ENCODE results near the gene CNN2. TPM values are rescaled to one million over a fixed set of nuclear protein-coding genes. Genes with fewer than 3 reads are reported as not detected.

The CNN2 gene
- polyA plus RNA-seq, 4 donors: 161 to 205 (median 176) TPM

Other genes with a start within 250 kb of the CNN2 start
- 100 to 1,000 TPM; 365 to 458 (median 390) TPM for gene PTBP1, start 229.2 kb upstream of the CNN2 start, polyA plus RNA-seq (ENCODE audit: insufficient read length in 4 of 4)
- 10 to 100 TPM in 3 of 4 donors, 1 to 10 TPM in 1; 8.6 to 19.1 (median 13.6) TPM for gene PLPPR3, start 204.7 kb upstream of the CNN2 start, polyA plus RNA-seq (ENCODE audit: insufficient read length in 4 of 4)
- 1 to 10 TPM in 2 of 4 donors, under 1 TPM in 2; 0.76 to 2.4 (median 1.2) TPM for gene AZU1, start 198.8 kb upstream of the CNN2 start, polyA plus RNA-seq (ENCODE audit: insufficient read length in 4 of 4)
- gene PRTN3, start 185.6 kb upstream of the CNN2 start, polyA plus RNA-seq (ENCODE audit: insufficient read length in 4 of 4): 1 to 10 TPM in 2 of 4 donors, under 1 TPM in 2; 0.50 to 1.6 (median 1.2) TPM
- under 1 TPM in 3 of 4 donors, not detected in 1; 0.18 to 0.96 (median 0.64) TPM for gene ELANE, start 174.3 kb upstream of the CNN2 start, polyA plus RNA-seq (ENCODE audit: insufficient read length in 4 of 4)
- 1 to 10 TPM; 2.1 to 5.7 (median 2.6) TPM for gene CFD, start 166.9 kb upstream of the CNN2 start, polyA plus RNA-seq (ENCODE audit: insufficient read length in 4 of 4)
- 10 to 100 TPM; 57.1 to 70.8 (median 60.7) TPM for gene MED16, start 133.4 kb upstream of the CNN2 start, polyA plus RNA-seq (ENCODE audit: insufficient read length in 4 of 4)
- gene RNU6-9, start 133.1 kb upstream of the CNN2 start, polyA plus RNA-seq (ENCODE audit: insufficient read length in 4 of 4): not detected
- gene R3HDM4, start 113.4 kb upstream of the CNN2 start, polyA plus RNA-seq (ENCODE audit: insufficient read length in 4 of 4): 10 to 100 TPM; 44.0 to 61.4 (median 46.7) TPM
- 1 to 10 TPM in 1 of 4 donors, under 1 TPM in 3; 0.38 to 1.6 (median 0.61) TPM for gene KISS1R, start 109.3 kb upstream of the CNN2 start, polyA plus RNA-seq (ENCODE audit: insufficient read length in 4 of 4)
- gene ARID3A, start 100.6 kb upstream of the CNN2 start, polyA plus RNA-seq (ENCODE audit: insufficient read length in 4 of 4): 10 to 100 TPM; 19.4 to 27.4 (median 22.9) TPM
- gene WDR18, start 42.3 kb upstream of the CNN2 start, polyA plus RNA-seq (ENCODE audit: insufficient read length in 4 of 4): 10 to 100 TPM; 33.6 to 78.8 (median 37.7) TPM
- gene GRIN3B, start 26.2 kb upstream of the CNN2 start, polyA plus RNA-seq (ENCODE audit: insufficient read length in 4 of 4): 1 to 10 TPM in 1 of 4 donors, under 1 TPM in 3; 0.44 to 1.3 (median 0.55) TPM
- gene TMEM259, start 5.5 kb upstream of the CNN2 start, polyA plus RNA-seq (ENCODE audit: insufficient read length in 4 of 4): 100 to 1,000 TPM in 2 of 4 donors, 10 to 100 TPM in 2; 98.1 to 152 (median 101) TPM
- gene RNU6-2, start 5.1 kb upstream of the CNN2 start, polyA plus RNA-seq (ENCODE audit: insufficient read length in 4 of 4): not detected
- gene ABCA7, start 13.5 kb downstream of the CNN2 start, polyA plus RNA-seq (ENCODE audit: insufficient read length in 4 of 4): 1 to 10 TPM; 6.2 to 8.9 (median 7.6) TPM
- gene ARHGAP45, start 40.6 kb downstream of the CNN2 start, polyA plus RNA-seq (ENCODE audit: insufficient read length in 4 of 4): 10 to 100 TPM in 1 of 4 donors, 1 to 10 TPM in 3; 9.3 to 12.8 (median 9.7) TPM
- 100 to 1,000 TPM; 134 to 181 (median 142) TPM for gene POLR2E, start 68.8 kb downstream of the CNN2 start, polyA plus RNA-seq (ENCODE audit: insufficient read length in 4 of 4)
- 100 to 1,000 TPM; 242 to 321 (median 252) TPM for gene GPX4, start 77.4 kb downstream of the CNN2 start, polyA plus RNA-seq (ENCODE audit: insufficient read length in 4 of 4)
- gene SBNO2, start 147.7 kb downstream of the CNN2 start, polyA plus RNA-seq (ENCODE audit: insufficient read length in 4 of 4): 10 to 100 TPM; 11.8 to 23.5 (median 14.0) TPM
- 10 to 100 TPM; 50.1 to 65.9 (median 53.3) TPM for gene STK11, start 179.2 kb downstream of the CNN2 start, polyA plus RNA-seq (ENCODE audit: insufficient read length in 4 of 4)
- 1 to 10 TPM; 1.6 to 5.3 (median 1.7) TPM for gene CBARP, start 211.4 kb downstream of the CNN2 start, polyA plus RNA-seq (ENCODE audit: insufficient read length in 4 of 4)
- gene ATP5F1D, start 215.1 kb downstream of the CNN2 start, polyA plus RNA-seq (ENCODE audit: insufficient read length in 4 of 4): 100 to 1,000 TPM in 2 of 4 donors, 10 to 100 TPM in 2; 85.5 to 156 (median 99.3) TPM
- 10 to 100 TPM; 50.1 to 66.0 (median 52.7) TPM for gene MIDN, start 222.0 kb downstream of the CNN2 start, polyA plus RNA-seq (ENCODE audit: insufficient read length in 4 of 4)
- 100 to 1,000 TPM; 713 to 749 (median 717) TPM for gene CIRBP, start 242.7 kb downstream of the CNN2 start, polyA plus RNA-seq (ENCODE audit: insufficient read length in 4 of 4)
- gene FAM174C, start 248.9 kb downstream of the CNN2 start, polyA plus RNA-seq (ENCODE audit: insufficient read length in 4 of 4): 10 to 100 TPM; 18.7 to 30.6 (median 19.8) TPM